ENCODE data around the gene KANTR. TPM values are rescaled to one million over a fixed set of nuclear protein-coding genes. Genes with fewer than 3 reads are reported as not detected.

Gene KANTR
- total and polyA plus RNA-seq, 2 experiments from 2014 or later, result 6.4 to 15.5 TPM

- no peaks in the 10 kb centered on the region for H3F3A ChIP-seq (replicated peaks; ENCODE audit: low read depth)
- no peaks in the 10 kb centered on the region for H3K9me3 Mint-ChIP-seq
- no peak overlapping the region for H3K4me3 ChIP-seq
- no peaks in the 10 kb centered on the region for H3K79me2 ChIP-seq (replicated peaks; ENCODE audit: insufficient read depth)
- no peak overlapping the region for H3K4me3 Mint-ChIP-seq
- TF ChIP-seq ZNF331 (CRISPR knock-in tag; IDR thresholded peaks at IDR 0.05; ENCODE audit: low read depth), result no peak
- no peak for TF ChIP-seq CTCF (conservative IDR thresholded peaks at IDR 0.05; ENCODE audit: low read depth in 2 of 2)
- TF ChIP-seq JUNB (IDR thresholded peaks at IDR 0.05; ENCODE audit: unreplicated experiment), result no peak
- TF ChIP-seq STAT1 (IDR thresholded peaks at IDR 0.05; ENCODE audit: unreplicated experiment), result no peak
- TF ChIP-seq ZNF114 (CRISPR knock-in tag; IDR thresholded peaks at IDR 0.05), result no peak
- no peak for TF ChIP-seq ZNF462 (CRISPR knock-in tag; IDR thresholded peaks at IDR 0.05)
- TF ChIP-seq POLR2AphosphoS5 (IDR thresholded peaks at IDR 0.05; ENCODE audit: low read depth), result no peak
- no peak for TF ChIP-seq CREB1 (CRISPR knock-in tag; IDR thresholded peaks at IDR 0.05; ENCODE audit: low read depth)
- no peak for TF ChIP-seq EZH2phosphoT487 (IDR thresholded peaks at IDR 0.05; ENCODE audit: unreplicated experiment)
- TF ChIP-seq EZH2 (IDR thresholded peaks at IDR 0.05; ENCODE audit: low read depth, unreplicated experiment), result no peak
- TF ChIP-seq ETS1 (IDR thresholded peaks at IDR 0.05), result no peak
- TF ChIP-seq NANOG (IDR thresholded peaks at IDR 0.05; ENCODE audit: borderline replicate concordance), result no peak
- no peak for TF ChIP-seq REST (IDR thresholded peaks at IDR 0.05; ENCODE audit: unreplicated experiment)
- no peaks in the 10 kb centered on the region for H3K9me2 ChIP-seq (ENCODE audit: insufficient read depth)
- peaks cover 4% of the 10 kb centered on the region; the same call in 1 of the 3 replicates for H3K36me3 Mint-ChIP-seq (ENCODE audit: low read depth)
- no peak for DNase-seq (ENCODE audit: low spot score)
- no peak overlapping the region for H2AFZ ChIP-seq
- H3K27ac ChIP-seq (ENCODE audit: low read depth), result no peak overlapping the region
- no peak for ATAC-seq
- peaks cover 3% of the 10 kb centered on the region for H3K27me3 Mint-ChIP-seq (ENCODE audit: insufficient read depth, low read depth, poor library complexity)
- peaks cover 19% of the 10 kb centered on the region for H3K4me1 Mint-ChIP-seq
- H3K27me3 ChIP-seq (ENCODE audit: insufficient read depth), result no peaks in the 10 kb centered on the region
- H3K4me1 ChIP-seq (ENCODE audit: insufficient read depth), result peaks cover 5% of the 10 kb centered on the region; the same call in 1 of the 2 replicates
- no peaks in the 10 kb centered on the region for H4K20me1 ChIP-seq (replicated peaks; ENCODE audit: insufficient read depth)
- no peak overlapping the region for H3K4me2 ChIP-seq
- no peak overlapping the region for H3K27ac Mint-ChIP-seq
- no peaks in the 10 kb centered on the region for H3K36me3 ChIP-seq (ENCODE audit: insufficient read depth)
Measured at GRCh38 chrX:53166103-53166502, 72.2 kb downstream of the KANTR start.
